A673 (cell line): Measurements from ENCODE around the gene GLRX3.

Experiments used
- CTCF ChIP-seq: fragments of 300-800, 200-600 bp; sonication (generic); conservative IDR thresholded peaks from 2 replicates; pipeline ENCODE4 v1.5.1; 2017; ENCODE audit warnings: low read depth, mild to moderate bottlenecking, antibody characterized with exemption, low read length, moderate library complexity, mixed read lengths
- EZH2 ChIP-seq: fragments of 200-600 bp; sonication (generic); IDR thresholded peaks from 2 replicates; pipeline ENCODE4 v1.6.1; 2017; ENCODE audit warnings: borderline replicate concordance, low read depth, mild to moderate bottlenecking, mixed read lengths, antibody characterized with exemption, low read length; ENCODE audit not compliant: poor library complexity, severe bottlenecking

GRCh38 chr10:130189608-130190054 lies 53.4 kb downstream of the GLRX3 start:
- no peak for TF ChIP-seq CTCF
- TF ChIP-seq EZH2, result no peak
